Stimulated activated CD4-positive, alpha-beta T cell treated with anti-CD3 and anti-CD28 coated beads, Interleukin-2, amount 100 ng/mL, for 4 hours (primary cell): ENCODE results near the gene CCDC50.

ENCODE experiments used
- DNase-seq: peaks from one replicate; pipeline ENCODE4 v3.0.0-alpha.2; 2020; ENCODE audit warnings: low read depth

Gene CCDC50, protein sequence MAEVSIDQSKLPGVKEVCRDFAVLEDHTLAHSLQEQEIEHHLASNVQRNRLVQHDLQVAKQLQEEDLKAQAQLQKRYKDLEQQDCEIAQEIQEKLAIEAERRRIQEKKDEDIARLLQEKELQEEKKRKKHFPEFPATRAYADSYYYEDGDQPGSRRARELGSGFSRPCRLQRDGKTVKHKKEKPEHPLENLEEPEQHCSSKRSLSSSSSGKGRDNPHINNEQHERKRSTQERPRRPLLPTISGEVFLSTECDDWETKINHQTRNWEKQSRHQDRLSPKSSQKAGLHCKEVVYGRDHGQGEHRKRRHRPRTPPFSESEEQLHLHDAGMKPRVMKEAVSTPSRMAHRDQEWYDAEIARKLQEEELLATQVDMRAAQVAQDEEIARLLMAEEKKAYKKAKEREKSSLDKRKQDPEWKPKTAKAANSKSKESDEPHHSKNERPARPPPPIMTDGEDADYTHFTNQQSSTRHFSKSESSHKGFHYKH

DNA sequence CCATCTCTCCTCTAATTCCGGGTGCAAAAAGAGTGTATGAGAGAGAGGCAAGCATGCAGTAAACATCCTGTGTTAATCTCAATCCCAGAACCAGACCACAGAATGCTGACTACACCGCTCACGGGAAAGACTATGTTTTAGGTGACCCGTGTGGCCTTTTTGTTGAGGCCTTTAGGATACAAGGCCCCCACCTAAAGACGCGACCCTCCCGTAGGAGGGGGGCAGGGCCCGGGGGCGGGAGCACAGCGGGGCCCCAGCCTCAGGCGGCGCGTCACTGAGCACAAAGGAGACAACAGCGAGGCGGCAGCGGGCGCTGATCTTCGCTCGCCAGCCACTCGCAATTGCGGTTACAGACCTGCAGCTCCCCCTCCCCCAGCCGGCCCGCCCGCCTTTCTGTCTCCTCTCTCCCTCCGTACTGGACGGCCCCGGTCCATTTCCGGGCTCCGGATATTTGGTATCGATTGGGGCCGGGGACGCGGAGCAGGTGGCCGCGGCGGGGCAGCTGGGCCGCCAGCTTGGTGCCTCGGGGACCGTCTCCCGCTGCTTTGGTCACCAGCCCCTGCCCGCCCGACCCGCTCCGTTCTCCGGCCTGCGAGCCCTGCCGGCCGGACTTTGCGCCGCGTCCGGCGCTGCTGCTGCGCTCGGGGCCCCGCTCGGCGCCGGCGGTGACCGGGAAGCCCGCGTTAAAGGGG lies at the start of gene CCDC50:
TSS of gene CCDC50 (plus strand) at position 433 of the 692 bp plus-strand sequence. CDS start 281 bp downstream, outside the sequence.
- DNase-seq, result peak; percentile 6

DNA sequence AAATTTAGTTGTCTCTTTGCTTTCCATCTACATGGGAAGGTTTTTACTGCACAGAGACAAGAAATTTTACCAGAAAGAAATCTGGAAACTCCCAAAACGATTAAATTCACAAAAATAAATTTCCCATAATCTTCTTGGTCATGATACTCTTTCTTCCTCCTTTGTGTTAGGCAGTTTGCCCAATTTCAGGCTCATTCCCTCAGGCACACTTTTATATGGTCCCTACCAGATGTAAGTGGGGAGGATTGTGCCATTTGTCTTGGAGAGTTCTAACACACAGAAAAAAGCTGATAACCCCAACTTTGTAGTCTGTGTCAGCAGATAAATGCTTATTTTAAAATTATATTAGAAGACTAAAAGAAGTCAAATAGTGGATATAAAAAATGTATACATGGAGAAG lies 49.1 kb upstream of the CCDC50 start:
- DNase-seq, result no peak

DNA sequence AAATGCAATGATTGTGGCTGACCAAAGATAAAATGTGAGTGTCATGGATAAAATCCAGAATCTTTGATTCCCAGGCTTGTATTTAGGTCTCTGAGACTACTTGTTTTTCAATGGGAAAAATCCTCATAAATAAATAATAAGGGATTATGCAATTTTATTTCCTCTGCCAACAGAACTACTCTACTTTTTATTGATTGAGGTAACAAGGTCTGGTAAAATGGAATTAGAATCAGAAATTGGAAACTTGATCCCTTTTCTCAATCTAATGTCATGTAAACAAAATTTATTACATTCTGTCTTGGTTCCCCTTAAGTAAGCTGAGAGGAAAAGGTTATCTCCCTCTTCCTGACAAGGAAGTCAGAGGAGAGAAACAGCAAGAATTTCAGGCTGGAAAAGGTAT lies 48.3 kb upstream of the CCDC50 start:
- no peak for DNase-seq

DNA sequence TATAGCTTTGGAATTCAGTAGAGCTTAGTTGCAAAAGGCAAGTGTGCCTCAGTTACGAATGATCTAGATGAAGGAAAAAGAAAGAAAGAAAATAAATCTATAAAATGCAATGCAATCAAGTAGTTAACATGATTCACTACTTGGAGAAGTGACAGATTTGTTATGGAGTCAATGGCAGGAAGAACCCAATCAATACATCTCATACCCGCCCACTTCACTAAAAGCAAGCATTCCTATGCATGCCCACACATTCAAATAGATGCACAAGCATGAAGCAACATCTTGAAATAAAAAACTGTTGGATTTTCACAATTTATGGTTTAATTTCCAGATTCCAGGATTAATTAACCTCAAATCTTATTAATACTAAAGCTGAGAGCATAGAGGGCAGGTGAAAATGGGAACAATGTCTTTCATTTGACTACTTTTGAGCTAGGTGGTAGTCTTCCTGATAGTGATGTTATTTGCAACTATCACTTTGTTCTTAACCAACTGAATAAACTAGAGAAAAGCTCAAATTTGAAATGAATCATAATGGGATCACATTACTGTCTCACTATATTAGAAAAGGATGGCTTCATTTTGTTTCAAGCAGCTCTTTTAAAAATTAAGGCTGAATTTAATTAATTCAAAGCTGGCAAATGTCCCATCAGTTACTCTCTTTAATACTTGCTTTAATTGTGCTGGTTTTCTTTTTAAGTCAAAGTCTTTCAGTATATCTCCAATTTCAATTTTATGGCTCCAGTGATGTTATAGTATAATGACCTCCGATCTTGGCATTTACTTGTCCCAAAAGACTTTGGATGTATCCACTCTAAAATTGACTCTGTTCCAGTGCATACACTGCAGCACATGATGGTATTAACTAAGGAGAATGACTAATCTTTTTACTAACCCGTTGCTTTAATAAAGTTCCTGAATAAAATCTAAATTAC lies 46.7 kb upstream of the CCDC50 start:
- no peak for DNase-seq

DNA sequence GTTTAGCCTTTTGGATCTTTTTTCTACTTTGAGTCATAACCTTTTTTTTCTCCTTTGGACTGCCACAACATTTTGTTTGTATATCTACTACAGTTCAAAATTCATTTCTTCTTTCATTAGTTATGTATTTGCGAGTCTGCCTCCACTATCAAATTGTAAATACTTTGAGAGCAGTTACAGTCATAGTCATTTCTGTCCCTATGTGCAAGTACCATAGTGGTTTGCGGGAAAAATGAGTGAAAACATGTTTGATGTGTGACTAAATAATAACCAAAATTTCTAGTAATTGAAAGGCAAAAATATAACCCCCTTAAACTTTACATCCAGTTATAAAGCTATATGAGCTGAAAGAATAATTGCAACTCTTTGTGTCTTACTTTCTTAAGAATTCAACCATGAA lies 45.8 kb upstream of the CCDC50 start:
- DNase-seq, result no peak

DNA sequence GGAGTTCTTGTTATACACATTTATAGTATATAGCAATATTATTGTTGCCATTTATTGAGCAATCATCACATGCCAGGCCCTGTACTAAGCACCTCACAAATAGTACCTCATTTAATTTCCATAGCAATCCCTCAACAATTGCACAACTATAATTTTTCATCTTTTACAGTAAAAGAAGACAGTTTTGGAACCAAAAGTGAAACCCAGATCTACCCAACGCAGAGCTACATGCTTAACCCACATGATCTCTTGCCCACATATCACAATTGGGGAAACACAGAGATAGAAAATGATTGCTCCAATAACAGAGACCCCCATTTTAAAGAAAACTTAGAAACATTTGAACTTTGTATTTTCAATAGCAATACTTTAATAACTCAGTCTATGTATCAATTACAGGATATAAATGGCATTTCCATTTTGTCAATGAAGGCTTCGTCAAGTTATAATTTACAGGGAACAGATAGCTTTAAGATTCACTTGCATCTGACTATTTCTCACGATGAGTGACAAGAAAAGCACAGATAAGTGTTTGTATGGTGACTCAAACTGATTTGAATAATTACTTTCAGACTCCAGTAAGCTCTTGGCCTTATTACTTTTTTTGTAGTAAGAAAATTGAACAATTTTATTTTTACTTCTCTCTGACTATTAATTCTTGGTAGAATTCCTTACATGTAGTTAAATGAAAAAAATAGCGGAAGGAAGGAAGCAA lies 38.7 kb upstream of the CCDC50 start:
- DNase-seq, result no peak

DNA sequence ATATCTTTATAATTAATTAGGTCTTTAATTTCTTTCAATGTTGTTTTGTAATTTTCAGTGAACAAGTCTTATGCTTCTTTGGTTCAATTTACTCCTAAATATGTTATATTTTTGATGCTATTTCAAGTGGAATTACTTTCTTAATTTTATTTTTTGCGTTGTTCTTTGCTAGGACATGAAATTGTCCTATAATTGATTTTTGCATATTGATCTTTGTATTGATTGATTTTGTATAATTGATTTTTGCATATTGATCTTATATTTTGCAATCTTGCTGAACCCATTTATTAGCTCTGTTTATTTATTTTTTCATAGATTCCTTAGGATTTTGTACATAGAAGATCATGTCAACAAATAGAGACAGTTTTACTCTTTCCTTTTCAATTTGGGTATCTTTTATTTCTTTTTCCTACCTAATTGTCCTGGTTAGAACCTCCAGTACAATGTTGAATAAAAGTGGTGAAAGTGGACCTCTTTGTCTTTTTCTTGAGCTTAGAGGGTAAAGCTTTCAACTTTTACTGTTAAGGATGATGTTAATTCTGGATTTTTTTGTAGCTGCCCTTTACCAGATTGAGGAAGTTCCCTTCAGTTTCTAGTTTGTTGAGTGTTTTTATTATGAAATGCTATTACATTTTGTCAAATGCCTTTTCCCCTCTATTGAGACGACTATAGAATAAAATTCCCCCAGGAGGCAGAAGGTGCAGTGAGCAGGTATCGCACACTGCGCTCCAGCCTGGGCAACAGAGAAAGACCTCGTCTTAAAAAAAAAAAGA lies 36.8 kb upstream of the CCDC50 start:
- no peak for DNase-seq

DNA sequence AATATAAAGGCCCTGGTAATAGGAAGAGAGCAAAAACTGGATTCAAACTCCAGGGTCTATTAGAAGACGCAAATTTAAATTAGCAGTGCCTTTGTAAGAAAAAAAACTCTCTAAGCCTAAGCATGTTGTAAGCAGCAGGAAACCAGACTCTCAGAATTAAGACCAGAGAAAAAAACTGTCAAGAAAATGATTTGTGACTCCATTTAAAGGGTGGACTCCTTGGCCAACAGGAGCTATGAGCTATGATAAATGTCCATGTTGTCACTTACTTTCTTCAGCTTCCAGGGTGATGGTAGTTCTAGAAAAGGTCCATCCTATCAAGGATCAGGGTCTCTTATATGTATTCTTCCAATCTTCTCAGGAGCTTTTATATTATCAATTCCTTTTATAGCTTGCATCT lies 34.9 kb upstream of the CCDC50 start:
- DNase-seq, result no peak

DNA sequence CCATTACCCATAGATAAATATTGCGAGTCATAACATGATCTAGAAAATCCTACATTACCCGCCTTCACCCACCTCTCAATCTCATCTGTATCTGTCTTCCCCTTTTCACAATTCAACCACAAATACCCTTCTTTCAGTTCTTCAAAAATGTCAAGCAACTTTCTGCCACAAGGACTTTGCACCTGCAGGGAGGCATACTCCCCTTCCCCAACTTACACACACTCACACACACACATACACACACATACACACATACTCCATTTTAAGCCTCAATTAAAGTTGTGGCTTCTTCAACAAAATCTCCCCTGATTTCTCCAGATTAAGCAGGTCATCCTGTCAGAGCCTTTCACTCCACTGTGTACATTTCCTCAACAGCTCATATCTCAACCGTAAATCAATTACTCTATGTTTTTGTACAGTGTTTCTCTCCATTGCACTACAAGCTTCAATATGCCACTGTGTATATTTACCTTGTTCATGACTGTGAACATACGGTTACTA lies 33.1 kb upstream of the CCDC50 start:
- no peak for DNase-seq

DNA sequence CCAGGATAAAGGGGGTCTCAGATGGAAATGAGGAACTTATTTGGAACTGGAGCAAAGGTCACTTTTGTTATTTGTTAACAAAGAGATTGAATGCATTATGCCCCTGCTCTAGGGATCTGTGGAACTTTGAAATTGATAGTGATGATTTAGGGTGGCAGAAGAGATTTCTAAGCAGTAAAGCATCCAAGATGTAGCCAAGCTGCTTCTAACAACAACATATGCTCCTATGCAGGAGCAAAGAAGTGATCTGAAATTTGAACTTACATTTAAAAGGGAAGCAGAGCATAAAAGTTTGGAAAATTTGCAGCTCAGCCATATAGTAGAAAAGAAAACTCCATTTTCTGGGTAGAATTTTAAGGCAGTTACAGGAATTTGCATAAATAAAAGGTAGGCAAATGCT lies 30.3 kb upstream of the CCDC50 start:
- DNase-seq, result no peak

DNA sequence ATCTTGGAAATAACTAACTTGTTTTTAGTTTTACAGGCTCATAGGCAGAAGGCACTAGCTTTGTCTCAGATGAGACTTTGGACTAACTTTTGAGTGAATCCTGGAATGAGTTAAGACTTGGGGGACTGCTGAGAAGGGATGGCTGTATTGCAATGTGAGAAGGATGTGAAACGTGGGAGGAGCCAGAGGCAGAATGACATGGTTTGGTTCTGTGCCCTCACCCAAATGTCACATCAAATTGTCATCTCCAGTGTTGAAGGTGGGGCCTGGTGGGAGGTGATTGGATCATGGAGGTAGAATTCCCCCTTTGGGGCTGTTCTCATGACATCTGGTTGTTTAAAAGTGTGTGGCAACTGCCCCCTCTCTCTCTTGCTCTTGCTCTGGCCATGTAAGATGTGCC lies 28.8 kb upstream of the CCDC50 start:
- DNase-seq, result no peak

DNA sequence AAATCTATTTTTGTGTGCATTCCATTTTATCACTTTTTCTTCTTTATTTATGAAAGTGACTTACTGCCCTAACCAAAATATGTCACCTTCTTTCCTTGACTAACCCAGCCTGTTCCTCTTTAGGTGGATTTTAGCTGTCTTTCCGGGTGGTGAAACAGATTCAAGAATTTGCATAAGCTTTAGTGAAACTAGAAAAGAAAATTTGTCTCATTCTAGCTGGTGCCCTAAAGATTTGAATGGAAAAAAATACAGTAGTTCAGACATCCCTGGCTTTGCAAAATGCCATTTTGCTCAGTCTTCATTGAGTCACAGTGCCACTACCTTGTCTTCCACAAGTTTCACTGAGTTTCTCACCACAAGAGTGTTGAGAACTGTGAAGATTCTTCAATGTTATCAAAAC lies 28.2 kb upstream of the CCDC50 start:
- DNase-seq, result no peak

DNA sequence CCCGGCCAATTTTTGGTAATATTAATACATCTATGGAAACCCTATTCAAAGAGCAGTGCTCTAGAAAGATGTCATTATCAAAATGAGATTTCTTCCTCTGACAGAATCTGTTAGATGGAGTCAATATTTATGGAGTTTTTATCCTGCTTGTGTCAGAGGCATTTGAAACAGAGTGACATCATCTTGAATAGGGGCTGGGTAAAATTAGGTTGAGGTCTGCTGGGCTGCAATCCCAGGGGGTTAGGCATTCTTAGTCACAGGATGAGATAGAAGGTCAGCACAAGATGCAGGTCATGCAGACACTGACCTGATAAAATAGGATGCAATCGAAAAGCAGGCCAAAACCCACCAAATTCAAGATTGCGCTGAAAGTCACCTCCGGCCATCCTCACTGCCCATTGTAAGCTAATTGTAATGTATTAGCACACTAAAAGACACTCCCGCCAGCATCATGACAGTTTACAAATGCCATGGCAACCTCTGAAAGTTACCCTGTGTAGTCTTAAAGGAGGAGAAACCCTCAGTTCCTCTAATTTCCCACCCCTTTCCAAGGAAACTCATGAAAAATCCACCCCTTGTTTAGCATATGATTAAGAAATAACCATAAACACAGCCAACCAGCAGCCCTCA lies 27.3 kb upstream of the CCDC50 start:
- no peak for DNase-seq

DNA sequence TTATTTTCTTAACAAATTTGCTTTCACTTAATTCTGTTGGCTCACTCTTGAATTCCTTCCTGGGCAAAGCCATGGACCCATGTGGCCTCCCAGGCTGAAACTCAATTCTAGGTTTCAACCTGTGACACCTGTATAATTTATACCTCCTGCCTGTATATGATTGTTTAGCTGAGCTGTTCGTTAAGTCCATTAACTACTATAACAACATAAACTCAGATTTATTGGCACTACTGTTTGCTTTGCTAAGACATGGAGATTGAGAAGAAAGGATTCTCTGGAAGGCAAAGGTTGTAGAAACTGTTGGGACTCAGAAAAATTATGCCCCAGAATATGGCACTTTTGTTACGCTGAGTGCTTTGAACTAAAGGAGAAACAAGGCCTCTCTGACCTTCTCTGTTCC lies 26.7 kb upstream of the CCDC50 start:
- DNase-seq, result no peak

DNA sequence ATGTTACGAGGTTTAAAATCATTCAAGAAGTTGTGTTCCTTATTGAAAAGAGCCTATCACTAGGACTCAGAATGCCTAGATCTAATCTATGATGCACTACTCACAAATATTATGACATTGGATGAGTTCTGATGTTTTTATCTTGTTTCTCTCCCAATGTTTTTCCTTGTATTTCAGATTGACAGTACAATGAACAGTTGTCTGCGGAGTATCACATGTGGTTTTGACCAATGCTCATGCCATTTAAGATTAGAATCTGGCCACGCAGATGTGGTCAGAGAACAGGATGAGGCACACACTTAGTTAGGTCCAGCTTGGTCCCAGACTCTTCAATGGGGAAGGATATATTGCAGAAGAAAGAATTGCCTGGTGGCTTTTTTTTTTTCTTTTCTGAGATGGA lies 25.6 kb upstream of the CCDC50 start:
- no peak for DNase-seq

DNA sequence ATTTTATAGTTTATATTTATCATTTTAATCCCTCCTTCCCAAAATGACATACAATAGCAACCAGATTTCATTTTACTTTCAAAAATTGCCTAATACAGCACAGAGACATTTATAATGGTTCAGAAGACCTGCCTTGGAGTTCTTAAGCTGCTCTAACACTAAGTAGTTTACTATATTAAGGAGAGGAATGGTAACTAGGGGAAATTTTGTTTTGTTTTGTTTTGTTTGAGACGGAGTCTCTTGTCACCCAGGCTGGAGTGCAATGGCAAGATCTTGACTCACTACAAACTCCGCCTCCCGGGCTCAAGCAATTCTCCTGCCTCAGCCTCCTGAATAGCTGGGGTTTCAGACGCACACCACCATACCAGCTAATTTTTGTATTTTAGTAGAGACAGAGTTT lies 22.8 kb upstream of the CCDC50 start:
- no peak for DNase-seq

DNA sequence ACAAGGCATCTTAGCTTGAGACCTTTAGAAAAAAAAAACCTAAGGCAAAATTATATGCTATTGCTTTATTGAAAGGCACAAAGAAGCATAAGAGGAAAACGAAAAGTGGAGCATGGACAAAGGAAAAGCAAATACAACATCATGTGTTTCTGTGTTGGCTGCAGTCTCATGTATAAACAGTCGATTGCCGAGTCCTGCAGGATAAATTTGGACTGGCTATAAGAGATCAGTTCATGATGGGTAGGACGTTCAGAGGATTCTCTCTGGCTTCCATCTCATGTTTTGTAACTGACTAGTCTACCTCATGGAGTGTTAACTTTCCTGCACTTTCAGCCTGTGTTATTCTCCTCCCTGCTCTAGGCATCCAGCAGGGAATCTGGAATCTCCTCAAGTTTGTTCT lies 21.9 kb upstream of the CCDC50 start:
- no peak for DNase-seq

DNA sequence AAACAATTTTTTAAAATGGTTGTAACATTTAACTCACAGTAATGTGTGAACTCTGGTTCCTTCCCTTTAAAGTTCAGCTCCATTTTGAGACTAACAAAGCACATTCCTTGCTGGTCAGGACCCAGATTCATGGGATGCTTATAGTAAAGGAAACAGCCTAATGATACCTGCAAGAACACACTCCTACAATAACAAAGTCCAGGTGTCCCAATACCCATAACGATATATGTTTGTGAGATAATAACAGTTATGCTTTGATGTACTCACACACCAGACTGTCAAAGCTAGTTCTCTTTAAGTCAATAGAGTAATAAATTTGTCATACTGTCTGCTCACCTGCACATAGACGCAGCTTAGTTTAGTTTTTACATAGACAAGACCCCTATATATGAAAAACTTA lies 15.9 kb upstream of the CCDC50 start:
- DNase-seq, result no peak

DNA sequence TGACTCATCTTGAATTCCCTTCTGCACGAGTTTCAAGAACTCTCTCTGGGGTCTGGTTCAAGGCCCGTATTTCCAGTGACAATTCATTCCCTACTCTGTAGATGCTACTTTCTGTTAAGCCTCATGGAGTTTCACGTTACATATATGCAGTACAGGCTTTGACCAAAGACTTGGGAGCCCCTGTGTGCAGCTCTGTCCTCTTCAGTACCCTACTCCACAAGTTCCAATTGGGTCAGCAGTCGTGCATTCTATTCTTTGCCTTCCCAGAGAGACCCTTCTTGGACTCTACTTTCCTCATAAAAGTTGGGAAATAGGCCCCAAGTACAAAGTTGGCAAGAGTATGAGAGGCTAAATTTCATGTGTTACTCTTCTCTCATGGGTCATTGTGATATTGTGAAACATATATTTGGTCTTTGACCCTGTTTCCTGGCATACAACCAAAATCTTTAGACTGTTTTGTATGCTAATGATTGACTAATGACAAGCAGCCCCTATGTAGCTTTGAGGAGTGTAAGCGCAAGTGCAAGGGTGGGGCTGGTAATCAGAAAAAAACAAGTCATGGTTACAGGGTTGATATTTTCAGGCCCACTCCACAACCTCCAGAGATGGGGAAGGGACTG lies 15.0 kb upstream of the CCDC50 start:
- DNase-seq, result no peak
